ENCODE measurements around the gene CCDC102B. TPM values are rescaled to one million over a fixed set of nuclear protein-coding genes. Genes with fewer than 3 reads are reported as not detected.

CCDC102B gene
- total RNA-seq, 1 experiment from 2014 or later: 3.1 TPM

GRCh38 chr18:68759308-68759707, 38.6 kb upstream of the CCDC102B start:
- TF ChIP-seq, protein P1, sequence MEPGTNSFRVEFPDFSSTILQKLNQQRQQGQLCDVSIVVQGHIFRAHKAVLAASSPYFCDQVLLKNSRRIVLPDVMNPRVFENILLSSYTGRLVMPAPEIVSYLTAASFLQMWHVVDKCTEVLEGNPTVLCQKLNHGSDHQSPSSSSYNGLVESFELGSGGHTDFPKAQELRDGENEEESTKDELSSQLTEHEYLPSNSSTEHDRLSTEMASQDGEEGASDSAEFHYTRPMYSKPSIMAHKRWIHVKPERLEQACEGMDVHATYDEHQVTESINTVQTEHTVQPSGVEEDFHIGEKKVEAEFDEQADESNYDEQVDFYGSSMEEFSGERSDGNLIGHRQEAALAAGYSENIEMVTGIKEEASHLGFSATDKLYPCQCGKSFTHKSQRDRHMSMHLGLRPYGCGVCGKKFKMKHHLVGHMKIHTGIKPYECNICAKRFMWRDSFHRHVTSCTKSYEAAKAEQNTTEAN (CRISPR knock-in tag; IDR thresholded peaks at IDR 0.05): no peak
- peak; percentile 99 for TF ChIP-seq ZNF317 (CRISPR knock-in tag; IDR thresholded peaks at IDR 0.05; ENCODE audit: borderline replicate concordance, low read depth)
- ChIA-PET POLR2A (interaction anchor here (1.3 kb wide), 1 partner anchor 14 kb away, joined by 3 read pairs; no protein-coding TSS in a partner anchor), CTCF (no interaction called here)
- Mint-ChIP-seq H3K27ac (no peak overlapping the region), H3K4me3 (no peak overlapping the region), H3K9me3 (peaks cover 25% of the 10 kb centered on the region), H3K27me3 (ENCODE audit: low read depth) (peaks cover 2% of the 10 kb centered on the region; the same call in 1 of the 2 replicates), H3K4me1 (no peaks in the 10 kb centered on the region), H3K36me3 (peaks cover 11% of the 10 kb centered on the region)
- no peak; the same call in 1 of the 2 replicates for ATAC-seq
- no peak for DNase-seq (ENCODE audit: low spot score)

GRCh38 chr18:68763083-68763482, 34.8 kb upstream of the CCDC102B start:
- Mint-ChIP-seq H3K4me1 (no peaks in the 10 kb centered on the region), H3K9me3 (peaks cover 23% of the 10 kb centered on the region)
- ATAC-seq: no peak

More at GRCh38 chr18:68763083-68763482, 34.8 kb upstream of the CCDC102B start:
- no peak for DNase-seq (ENCODE audit: low spot score)
- TF ChIP-seq NR1H2 (CRISPR knock-in tag; IDR thresholded peaks at IDR 0.05): no peak
- no peak for TF ChIP-seq ZNF416 (CRISPR knock-in tag; IDR thresholded peaks at IDR 0.05)
- TF ChIP-seq ERG (CRISPR knock-in tag; IDR thresholded peaks at IDR 0.05): no peak
- no peak for TF ChIP-seq MXD4 (CRISPR knock-in tag; IDR thresholded peaks at IDR 0.05; ENCODE audit: borderline replicate concordance)
- no peak for TF ChIP-seq TP53 (CRISPR knock-in tag; IDR thresholded peaks at IDR 0.05)
- no peak for TF ChIP-seq CTCF (IDR thresholded peaks at IDR 0.05)
- no peak for TF ChIP-seq IRF2 (CRISPR knock-in tag; IDR thresholded peaks at IDR 0.05; ENCODE audit: borderline replicate concordance, low read depth)
- TF ChIP-seq E2F1 (CRISPR knock-in tag; IDR thresholded peaks at IDR 0.05): no peak
- TF ChIP-seq RELA (CRISPR knock-in tag; IDR thresholded peaks at IDR 0.05; ENCODE audit: borderline replicate concordance): no peak
- TF ChIP-seq ATF2 (CRISPR knock-in tag; IDR thresholded peaks at IDR 0.05; ENCODE audit: borderline replicate concordance, low read depth): no peak
- no peak for TF ChIP-seq ARID4B (CRISPR knock-in tag; IDR thresholded peaks at IDR 0.05; ENCODE audit: borderline replicate concordance)
- Mint-ChIP-seq H3K36me3 (peaks cover 11% of the 10 kb centered on the region), H3K4me3 (no peak overlapping the region), H3K27me3 (ENCODE audit: low read depth) (peaks cover 2% of the 10 kb centered on the region; the same call in 1 of the 2 replicates), H3K27ac (no peak overlapping the region)
- CTCF ChIA-PET: no interaction called here
- POLR2A ChIA-PET: no interaction called here

Measured in WTC11 (cell line).